Left hindlimb (tissue), 1 donor: Measurements from ENCODE around the gene CRKL.

Experiments
- DNase-seq: peaks from one replicate; pipeline ENCODE4 v3.0.0-alpha.2; 2018

Gene CRKL

DNA sequence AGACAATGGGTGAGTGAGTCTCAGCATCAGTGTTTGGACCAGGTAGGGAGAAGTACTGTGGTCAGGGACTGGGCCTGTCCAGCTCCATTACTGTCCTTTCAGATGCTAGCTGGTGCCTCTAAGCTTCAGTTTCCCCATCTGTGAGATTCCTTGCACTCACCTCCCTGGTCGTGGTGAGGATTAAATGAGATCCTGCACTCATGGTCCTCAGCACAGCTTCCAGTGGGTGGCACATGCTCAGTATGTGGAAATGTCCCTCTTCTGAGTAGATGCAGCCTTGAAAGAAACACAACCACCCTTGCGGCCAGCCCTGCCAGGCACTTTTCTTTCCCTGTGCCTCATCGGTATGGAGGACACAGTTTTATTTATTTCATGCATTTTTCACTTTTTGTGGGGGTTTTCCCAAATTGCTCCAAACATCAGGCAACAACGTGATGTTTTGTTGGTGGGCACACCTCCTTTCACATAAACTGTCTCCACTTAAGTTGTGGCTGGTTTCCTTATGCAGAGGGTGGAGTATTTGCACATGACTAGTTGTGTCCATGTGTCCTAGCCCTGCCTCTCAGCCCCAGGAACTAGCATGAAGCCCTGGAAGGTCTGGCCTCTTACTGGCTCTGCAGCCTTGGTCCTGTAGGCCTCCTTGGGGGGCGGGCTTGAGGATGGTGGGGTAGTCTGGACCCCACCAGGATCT is 66.0 kb downstream of the CRKL start:
- no peak for DNase-seq

DNA sequence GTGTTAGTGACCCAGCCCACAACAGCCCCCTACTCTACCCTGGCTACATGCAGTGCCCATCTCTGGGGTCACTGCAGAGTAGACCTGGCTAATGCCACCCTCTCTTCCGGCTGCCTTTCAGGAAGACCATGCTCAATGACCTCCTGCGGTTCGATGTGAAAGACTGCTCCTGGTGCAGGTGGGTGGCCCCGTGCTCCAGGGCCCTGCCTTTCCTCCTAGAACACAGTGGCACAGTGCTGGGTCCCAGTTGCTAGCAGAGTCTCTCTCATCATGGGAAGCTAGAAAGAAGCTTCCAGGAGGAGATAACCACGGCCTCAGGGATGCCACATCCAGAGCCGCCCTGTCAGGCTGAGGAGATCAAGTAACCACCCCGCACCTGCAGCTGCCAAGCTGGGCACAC is 68.5 kb downstream of the CRKL start:
- no peak for DNase-seq

DNA sequence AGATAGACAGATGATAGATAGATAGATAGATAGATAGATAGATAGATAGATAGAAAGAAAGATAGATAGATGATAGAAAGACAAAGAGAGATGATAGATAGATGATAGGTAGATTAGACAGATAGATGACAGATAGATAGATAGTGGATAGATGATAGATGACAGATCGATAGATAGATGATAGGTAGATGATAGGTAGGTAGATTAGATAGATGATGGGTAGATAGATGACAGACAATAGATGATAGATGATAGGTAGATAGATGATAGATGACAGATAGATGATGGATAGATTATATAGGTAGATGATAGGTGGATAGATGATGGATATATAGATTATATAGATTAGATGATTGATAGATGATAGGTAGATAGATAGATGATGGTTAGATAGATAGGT is 69.2 kb downstream of the CRKL start:
- no peak for DNase-seq

DNA sequence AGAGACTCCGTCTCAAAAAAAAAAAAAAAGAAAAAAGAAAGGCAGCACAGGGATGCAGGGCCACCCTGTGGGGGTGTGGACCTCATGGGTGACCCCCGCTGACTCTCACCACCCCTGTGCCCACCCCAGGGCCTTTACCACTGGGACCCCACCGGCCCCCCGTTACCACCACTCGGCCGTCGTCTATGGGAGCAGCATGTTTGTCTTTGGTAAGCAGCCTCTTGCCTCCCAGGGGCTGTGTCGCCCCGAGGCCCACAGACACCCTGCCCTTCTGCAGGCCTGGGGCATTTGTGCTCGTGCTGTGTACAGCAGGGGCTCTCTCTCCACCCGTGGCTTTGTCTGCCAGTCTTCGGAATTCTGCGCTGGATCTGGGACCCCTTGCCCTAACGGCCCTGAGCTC is 70.2 kb downstream of the CRKL start:
- no peak for DNase-seq

DNA sequence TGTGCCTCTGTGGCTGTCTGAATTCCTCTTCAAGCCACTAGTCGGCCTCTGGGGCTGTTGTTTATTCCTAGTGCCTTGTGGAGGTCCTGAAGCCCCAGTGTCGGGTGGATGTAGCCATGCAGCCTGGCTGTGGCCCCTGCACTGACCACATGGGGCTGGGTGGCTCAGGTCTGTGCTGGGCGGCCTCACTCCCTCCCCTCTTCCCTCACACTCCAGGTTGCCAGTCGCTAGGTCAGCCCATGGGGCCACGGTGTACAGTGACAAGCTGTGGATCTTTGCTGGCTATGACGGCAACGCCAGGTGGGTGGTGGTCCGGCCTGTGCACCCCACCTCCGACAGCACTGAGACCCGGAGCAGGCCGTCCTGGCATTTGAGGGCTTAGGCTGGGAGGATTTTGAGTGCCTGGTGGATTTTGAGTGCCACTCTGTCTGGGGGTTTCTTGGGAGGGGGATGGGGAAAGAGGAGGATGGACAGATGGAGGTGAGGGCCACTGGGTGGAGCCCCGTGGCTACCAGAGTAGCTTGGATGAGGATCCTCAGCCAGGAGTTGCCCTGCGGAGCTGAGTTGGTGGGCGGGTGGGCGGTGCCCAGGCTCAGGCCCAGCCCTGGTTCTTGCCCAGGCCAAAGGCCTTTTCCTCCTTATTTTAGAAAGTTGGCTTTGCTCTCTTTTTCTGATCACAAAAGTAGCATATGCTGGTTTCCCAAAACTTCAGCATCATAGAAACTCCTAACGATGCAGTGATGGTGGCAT is 71.5 kb downstream of the CRKL start:
- DNase-seq, result no peak

DNA sequence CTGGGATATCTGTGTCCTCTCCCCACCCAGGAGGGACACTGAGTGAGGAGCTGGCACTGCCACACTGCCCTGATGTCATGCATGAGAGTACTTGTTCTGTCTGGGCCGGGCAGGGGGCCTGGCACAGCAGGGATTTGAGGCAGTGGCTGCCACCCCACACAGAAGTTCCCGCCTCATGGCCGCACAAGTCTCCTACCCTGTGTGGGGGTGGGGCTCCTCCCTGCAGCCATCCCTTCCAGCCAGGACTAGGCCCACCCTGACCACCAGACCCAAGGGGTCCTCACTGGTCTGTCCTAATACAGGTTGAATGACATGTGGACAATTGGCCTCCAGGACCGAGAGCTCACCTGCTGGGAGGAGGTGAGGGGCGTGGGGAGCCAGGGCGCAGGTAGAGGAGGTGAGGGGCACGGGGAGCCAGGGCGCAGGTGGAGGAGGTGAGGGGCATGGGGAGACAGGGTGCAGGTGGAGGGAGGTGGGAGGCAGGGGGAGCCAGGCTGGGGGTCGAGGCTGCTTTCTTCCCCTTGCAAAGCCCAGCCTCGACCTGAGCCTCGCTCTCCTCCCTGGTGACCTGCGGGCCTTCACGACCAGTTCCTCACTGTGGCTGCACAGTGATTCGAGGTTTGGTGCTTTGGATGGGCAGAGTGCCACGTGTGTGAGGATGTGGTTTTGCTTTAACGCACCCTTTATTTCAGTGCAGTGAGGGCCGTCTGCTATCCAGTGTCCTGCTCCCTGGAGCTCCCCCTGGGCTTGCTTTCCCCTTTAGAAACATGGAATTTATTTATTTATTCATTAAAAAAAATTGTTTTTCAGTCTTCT is 72.3 kb downstream of the CRKL start:
- DNase-seq, result no peak

DNA sequence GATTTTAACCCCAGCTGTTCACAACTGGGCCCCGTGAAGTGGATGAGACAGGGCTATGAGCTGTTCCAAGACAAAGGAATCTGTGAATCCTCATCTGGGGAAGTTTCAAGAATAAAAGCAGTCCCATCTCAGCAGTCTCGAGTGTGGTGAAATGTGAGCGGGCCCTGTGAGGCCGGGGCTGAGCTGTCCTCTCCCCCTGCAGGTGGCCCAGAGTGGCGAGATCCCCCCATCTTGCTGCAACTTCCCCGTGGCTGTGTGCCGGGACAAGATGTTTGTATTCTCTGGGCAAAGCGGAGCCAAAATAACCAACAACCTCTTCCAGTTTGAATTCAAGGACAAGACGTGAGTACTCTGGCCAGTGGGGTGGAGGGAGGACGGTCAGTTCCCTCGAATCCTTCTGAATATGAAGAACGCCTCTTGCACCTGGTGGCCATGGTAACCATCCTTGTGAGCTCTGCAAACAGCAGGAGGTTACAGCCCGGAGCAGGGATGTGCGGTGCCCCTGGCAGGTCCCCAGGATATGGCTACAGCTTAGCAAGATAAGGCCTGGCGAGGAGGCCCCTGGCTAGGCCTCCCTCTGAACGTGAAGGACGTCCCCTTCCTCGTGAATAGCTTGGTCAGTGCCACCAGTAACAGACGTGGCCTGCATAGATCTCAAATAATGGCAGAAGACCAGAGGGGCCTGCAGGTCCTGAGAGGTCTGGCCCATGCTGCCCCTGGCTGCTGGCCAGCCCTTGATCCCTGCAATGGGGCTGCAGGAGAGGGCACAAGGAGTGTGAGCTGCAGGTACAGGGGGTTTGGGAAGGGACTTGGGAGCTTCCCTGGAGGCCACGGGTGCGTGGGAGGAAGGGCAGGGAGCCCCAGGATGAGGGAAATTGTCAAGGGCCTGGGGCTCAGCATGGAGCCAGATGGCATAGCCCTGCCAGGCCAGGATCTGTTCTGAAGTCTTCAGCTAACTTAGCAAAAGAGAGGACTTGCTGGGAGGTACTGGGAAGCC is 73.3 kb downstream of the CRKL start:
- no peak for DNase-seq

DNA sequence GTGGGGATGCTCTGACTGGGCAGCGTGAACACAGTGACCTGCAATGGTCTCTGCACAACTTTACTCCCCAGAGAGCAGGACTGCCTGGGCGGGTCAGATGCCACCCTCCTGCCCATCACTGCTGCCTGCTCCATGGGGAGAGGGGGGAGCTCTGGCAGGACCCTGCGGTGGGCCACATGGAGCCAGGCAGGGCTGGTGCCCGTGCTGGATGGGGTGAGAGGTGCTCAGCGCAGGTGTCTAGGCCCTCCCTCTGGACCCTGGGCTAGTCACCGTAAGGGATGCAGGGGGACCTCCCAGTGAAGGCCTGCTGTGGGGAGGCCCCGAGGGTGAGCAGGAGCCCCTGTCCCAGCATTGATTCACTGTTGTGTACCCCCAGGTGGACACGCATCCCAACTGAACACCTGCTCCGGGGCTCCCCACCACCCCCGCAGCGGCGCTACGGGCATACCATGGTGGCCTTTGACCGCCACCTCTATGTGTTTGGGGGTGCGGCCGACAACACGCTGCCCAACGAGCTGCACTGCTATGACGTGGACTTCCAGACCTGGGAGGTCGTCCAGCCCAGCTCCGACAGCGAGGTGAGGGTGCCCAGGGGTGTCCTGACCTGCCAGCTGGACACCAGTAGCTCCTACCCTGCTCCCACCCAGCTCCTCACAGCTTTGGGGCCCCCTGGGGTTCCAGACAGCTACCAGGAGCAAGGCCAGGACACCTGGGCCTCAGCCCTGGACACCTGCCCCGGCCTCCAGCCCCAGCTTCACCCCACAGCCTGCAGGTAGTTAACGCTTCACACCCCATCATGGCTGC is 74.2 kb downstream of the CRKL start:
- DNase-seq, result no peak

DNA sequence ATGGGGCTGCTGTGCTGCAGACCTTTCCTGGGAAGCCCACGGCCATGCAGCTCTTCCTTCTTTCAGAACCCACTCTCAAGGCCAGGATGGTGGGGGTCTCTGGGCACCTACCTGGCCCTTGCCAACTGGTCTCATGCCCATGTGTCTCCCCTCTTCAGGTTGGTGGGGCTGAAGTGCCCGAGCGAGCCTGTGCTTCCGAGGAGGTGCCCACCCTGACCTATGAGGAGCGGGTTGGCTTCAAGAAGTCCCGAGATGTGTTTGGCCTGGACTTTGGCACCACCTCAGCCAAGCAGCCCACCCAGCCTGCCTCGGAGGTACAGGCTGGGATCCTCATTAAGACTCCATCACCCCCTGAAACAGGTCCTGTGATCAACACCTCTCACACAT is 74.8 kb downstream of the CRKL start:
- no peak for DNase-seq

DNA sequence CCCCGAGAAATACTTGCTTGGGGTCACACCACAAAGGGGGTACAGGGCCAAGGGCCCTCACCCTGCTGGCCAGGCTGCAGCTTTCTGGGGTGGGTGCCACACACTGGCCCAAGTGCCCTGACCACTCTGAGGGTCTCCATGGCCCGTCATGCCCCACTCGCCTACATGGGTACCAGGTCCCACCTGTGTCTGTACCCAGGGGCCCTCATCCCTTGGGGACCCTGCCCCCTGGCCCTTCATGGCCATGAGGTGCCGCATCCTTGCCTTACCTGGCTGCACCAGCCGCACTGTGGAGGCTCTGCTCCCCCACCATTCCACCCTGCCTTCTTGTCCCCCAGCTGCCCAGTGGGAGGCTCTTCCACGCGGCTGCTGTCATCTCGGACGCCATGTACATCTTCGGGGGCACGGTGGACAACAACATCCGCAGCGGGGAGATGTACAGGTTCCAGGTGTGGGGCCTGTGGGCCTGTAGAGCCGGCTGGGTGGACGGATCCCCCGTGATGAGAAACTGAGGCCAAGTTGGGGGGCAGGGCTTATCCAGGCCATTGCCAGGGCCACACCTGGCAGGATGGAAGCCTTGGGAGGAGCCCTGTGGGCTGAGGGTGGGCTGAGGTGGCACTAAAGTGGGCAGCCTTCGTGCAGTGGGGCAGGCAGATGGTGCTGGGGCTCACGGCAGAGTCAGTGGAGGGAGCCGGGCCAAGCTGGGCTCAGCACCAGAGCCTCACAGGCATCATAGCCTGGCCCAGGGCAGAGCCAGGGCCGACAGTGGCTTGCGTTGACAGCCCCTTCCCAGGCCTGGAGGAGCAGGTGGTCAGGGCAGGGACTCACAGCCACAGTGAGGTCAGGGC is 75.5 kb downstream of the CRKL start:
- no peak for DNase-seq

DNA sequence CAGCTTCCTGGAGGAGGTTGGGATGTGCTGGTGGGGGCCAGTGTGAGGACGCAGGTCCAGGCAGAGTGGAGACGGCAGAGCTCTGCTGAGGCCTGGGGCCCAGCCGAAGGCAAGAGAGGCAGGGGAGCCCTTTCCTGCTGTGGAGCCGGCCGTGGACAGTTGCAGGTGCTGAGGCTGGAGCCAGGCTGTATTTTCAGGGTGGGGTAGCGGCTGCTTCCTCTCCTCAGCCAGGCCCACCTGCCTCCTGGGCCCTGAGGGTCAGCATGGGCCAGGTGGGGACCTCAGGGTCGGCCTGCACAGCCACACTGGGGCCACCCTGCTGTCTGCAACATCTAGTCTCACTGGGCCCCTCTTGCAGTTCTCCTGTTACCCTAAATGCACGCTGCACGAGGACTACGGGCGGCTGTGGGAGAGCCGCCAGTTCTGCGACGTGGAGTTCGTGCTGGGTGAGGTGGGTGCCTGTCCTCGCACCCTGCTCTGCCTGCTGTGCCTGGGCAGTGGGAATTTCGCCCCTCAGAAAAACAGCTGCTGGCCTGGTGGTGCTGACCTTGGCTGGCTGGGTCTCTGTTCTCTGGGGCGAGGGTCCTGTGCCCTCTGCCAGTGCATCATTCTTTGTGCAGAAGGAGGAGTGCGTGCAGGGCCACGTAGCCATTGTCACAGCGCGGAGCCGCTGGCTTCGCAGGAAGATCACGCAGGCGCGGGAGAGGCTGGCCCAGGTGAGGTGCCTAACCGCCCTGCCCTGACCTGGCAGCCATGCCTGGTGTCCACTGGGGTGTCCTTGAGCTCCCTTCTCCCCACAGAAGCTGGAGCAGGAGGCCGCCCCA is 76.3 kb downstream of the CRKL start:
- no peak for DNase-seq

DNA sequence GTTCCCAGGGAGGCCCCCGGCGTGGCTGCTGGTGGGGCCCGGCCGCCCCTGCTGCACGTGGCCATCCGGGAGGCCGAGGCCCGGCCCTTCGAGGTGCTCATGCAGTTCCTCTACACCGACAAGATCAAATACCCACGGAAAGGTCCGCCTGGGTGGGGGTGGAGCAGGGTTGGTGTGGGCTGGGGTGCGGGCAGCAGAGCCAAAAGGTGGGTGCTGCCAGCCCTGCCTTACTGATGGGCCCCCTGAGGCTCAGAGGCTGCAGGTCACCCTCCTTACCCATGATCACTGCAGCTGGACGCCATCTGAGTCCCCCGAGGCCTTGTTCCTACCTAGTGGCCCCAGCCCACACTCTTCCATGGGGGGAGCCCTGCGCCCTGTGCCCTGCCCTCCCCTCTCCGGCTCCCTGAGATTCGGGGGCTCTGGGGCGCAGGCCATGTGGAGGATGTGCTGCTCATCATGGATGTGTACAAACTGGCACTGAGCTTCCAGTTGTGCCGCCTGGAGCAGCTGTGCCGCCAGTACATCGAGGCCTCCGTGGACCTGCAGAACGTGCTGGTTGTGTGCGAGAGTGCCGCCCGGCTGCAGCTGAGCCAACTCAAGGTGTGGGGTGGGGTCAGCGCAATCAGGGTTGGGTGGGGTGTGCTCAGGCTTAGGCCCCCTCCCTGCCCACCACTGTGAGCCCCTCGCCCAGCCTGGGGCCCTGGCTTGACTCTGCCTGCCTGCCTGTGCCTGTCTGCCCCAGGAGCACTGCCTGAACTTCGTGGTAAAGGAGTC is 77.1 kb downstream of the CRKL start:
- no peak for DNase-seq

DNA sequence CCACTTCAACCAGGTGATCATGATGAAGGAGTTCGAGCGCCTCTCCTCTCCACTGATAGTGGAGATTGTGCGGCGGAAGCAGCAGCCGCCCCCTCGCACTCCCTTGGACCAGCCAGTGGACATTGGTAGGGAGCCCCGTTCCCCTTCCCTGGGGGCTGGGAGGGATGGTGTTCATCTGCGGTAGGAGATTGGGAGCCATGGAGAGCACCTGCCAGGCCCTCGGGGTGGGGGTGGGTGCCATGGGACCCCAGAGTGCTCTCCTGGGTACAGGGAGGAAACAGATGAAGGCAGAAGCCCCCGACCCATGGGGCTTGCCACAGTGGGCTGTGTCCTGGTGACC is 77.7 kb downstream of the CRKL start:
- no peak for DNase-seq

DNA sequence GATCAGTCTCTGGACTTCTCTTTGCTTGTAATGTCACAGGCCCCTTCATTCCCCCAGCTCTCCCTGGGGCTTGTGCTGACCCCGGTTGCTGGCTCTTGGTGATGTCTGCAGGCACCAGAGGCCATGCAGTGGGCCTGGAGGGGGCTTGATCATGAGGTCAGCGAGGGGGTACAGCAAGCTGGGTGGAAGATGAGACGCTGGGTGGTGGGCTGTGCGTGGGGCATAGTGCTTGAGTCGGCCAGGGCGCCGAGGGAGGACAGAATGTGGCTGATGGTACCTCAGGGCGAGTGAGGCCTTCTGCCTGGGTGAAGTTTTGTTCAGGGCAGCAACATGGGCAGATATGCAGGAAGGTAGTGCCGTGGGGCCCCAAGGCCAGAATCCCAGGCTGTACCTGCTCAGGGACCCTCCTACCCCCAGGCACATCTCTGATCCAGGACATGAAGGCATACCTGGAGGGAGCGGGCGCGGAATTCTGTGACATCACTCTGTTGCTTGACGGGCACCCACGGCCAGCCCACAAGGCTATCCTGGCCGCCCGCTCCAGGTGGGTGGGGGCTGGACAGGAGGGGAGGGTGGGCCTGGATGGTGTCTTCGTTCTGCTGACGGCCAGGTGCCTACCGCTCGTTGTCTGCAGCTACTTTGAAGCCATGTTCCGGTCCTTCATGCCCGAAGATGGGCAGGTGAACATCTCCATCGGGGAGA is 78.3 kb downstream of the CRKL start:
- no peak for DNase-seq

DNA sequence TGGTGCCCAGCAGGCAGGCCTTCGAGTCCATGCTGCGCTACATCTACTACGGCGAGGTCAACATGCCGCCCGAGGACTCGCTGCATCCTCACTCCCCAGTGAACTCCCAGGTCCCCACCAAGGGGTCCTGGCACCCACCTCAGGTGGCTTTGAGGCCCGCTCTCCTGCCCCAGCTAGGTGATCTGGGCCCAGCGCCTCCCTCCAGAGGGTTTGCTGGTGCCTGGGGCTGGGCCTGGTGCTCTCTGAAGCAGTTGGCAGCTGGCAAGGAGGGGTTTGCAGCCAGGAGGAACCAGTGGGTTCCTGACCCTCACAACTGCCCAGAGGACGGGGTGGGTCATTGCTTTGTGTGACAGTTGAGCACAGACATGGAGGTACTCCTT is 78.8 kb downstream of the CRKL start:
- no peak for DNase-seq

DNA sequence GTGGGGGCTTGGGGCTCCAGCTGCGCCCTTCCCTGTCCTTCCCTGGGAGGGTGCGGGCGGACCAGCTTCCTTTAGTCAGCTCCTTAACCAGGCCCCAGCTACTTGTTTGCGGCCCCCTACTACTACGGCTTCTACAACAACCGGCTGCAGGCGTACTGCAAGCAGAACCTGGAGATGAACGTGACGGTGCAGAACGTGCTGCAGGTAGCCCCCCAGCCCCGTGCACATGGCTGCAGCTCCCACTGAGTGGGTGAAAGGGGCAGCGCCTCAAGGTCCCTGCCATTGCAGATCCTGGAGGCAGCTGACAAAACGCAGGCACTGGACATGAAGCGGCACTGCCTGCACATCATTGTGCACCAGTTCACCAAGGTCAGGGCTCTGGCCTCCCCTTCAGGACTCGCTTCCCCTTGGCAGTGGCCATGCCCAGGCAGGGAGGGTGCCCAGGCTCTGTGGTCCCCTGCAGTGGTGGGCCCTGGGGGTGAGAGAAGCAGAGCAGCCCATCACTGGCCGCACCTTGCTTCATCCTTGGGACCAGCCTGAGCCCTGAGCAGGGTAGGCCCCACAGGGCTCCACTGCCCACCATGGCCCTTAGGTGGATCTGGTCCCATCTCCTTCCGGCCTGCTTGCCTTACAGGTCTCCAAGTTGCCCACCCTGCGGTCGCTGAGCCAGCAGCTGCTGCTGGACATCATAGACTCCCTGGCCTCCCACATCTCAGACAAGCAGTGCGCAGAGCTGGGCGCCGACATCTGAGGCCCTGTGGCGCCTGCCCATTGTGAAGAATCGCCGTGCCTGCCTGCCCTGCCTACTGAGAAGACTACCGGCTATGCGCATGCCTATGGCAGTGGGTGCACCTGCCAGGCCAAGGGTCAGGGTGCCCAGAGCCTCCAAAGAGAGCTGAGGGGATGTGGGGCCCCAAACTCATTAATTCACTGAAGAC is 79.7 kb downstream of the CRKL start:
- no peak for DNase-seq

DNA sequence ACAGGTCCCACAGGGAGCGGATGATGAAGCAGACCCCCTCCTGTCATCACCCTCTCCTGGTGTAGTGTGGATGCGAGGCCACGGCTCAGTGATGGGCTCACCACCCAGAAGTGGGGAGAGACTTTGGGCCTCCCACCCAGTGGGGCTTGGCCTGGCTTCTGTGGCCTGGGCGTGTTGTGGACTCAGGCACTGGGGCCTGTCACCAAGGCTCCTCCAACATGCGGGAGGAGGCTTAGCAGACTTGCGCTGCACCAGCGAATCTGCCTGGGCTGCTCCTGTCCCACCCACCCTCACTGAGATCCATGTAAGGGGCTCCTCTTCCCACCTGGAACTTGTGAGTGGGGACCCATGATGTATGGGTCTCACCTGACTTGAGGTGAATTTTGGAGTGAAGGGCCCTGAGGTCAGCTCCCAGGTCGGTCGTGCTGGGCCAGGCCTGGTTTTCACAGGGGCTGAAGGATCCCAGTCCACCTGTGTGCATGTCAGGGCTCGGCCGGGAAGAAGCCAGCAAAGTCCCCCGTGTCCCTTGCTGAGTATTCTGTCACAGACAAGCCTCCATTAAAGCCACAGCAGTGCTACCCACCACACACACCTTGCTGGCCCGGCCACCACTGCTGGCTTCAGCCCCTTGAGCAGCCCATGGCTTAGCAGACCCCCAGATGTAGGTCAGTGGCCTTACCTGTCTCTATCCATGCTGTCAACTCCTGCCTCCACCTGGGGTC is 80.5 kb downstream of the CRKL start:
- no peak for DNase-seq
